HEK293 (cell line): ENCODE measurements around the gene TAF9B.

Experiments used
- CTCF ChIA-PET: fragments of 350-600 bp; formaldehyde crosslinking; extraction: SDS; loops from one replicate; lab custom pipeline; 2021; ENCODE audit warnings: antibody characterized with exemption; lab: Yijun Ruan, JAX
- POLR2A ChIA-PET: fragments of 300-600 bp; formaldehyde crosslinking; extraction: SDS; loops from one replicate; lab custom pipeline; 2020; ENCODE audit warnings: antibody characterized with exemption, inconsistent platforms; lab: Yijun Ruan, JAX
- H3K27ac ChIP-seq: fragments of 200-500 bp; sonication (Bioruptor generic); 2 replicates; pipeline ENCODE4 v1.5.1; 2014; ENCODE audit warnings: low read depth, low read length, control low read depth, inconsistent platforms; ENCODE audit errors: extremely low read depth
- H3K36me3 ChIP-seq, 2 experiments: fragments of 200-500 bp in 1 of 2; sonication (Bioruptor generic) in 1 of 2; 1 replicate in 1 of 2; 2 replicates in 1 of 2; pipeline ENCODE4 v1.5.1; 2014 to 2017; ENCODE audit warnings: inconsistent platforms in 2 of 2, low read length in 2 of 2; ENCODE audit not compliant: control insufficient read depth in 2 of 2, insufficient read depth in 1 of 2
- H3K4me1 ChIP-seq: fragments of 200-500 bp; sonication (Bioruptor generic); 2 replicates; pipeline ENCODE4 v1.5.1; 2014; ENCODE audit warnings: mild to moderate bottlenecking, low read length, inconsistent platforms; ENCODE audit not compliant: control insufficient read depth, insufficient read depth
- H3K4me3 ChIP-seq: 2 replicates; pipeline ENCODE4 v1.5.1; 2011; ENCODE audit warnings: low read depth, mild to moderate bottlenecking, control low read depth, low read length, moderate library complexity
- H3K9me3 ChIP-seq: fragments of 200-500 bp; sonication (Bioruptor generic); 2 replicates; pipeline ENCODE4 v1.5.1; 2014; ENCODE audit warnings: low read depth, low read length, inconsistent platforms; ENCODE audit not compliant: control insufficient read depth, insufficient read depth
- EGR2 ChIP-seq: fragments of 450-650 bp; formaldehyde crosslinking; IDR thresholded peaks from 2 replicates; pipeline ENCODE4 v1.5.1; 2016; ENCODE audit warnings: low read depth, missing biosample characterization, missing genetic modification characterization
- IKZF3 ChIP-seq: fragments of 450-650 bp; IDR thresholded peaks from 2 replicates; pipeline ENCODE4 v1.5.0; 2018; ENCODE audit warnings: missing biosample characterization, mild to moderate bottlenecking, missing genetic modification characterization, moderate library complexity
- PBX3 ChIP-seq: sonication (generic); formaldehyde crosslinking; IDR thresholded peaks from 2 replicates; pipeline ENCODE4 v1.8.1; 2022; ENCODE audit warnings: mild to moderate bottlenecking, moderate library complexity, missing genetic modification reagents
- REST ChIP-seq: fragments of 450-650 bp; formaldehyde crosslinking; IDR thresholded peaks from 2 replicates; pipeline ENCODE4 v1.5.1; 2016; ENCODE audit warnings: missing biosample characterization, missing genetic modification characterization
- TRIM28 ChIP-seq: IDR thresholded peaks from 2 replicates; pipeline ENCODE4 v1.6.1; 2011; ENCODE audit warnings: low read length, control low read depth, borderline replicate concordance
- ZBTB11 ChIP-seq: fragments of 450-650 bp; formaldehyde crosslinking; conservative IDR thresholded peaks from 2 replicates; pipeline ENCODE4 v1.5.1; 2016; ENCODE audit warnings: low read depth, missing biosample characterization, missing genetic modification characterization
- ZBTB49 ChIP-seq: fragments of 450-650 bp; formaldehyde crosslinking; IDR thresholded peaks from 2 replicates; pipeline ENCODE4 v1.5.1; 2016; ENCODE audit warnings: missing biosample characterization, missing genetic modification characterization, low read depth
- ZEB2 ChIP-seq: fragments of 450-650 bp; formaldehyde crosslinking; IDR thresholded peaks from 2 replicates; pipeline ENCODE4 v1.5.1; 2016; ENCODE audit warnings: missing biosample characterization, missing genetic modification characterization
- ZFP37 ChIP-seq: fragments of 450-650 bp; formaldehyde crosslinking; IDR thresholded peaks from 2 replicates; pipeline ENCODE4 v1.5.1; 2016; ENCODE audit warnings: missing biosample characterization, missing genetic modification characterization
- ZFP69B ChIP-seq: fragments of 450-650 bp; formaldehyde crosslinking; IDR thresholded peaks from 2 replicates; pipeline ENCODE4 v1.5.1; 2016; ENCODE audit warnings: missing biosample characterization, missing genetic modification characterization
- ZNF146 ChIP-seq: fragments of 450-650 bp; formaldehyde crosslinking; IDR thresholded peaks from 2 replicates; pipeline ENCODE4 v1.5.1; 2016; ENCODE audit warnings: missing biosample characterization, missing genetic modification characterization
- ZNF175 ChIP-seq: fragments of 450-650 bp; formaldehyde crosslinking; IDR thresholded peaks from 2 replicates; pipeline ENCODE4 v1.5.1; 2016; ENCODE audit warnings: missing biosample characterization, missing genetic modification characterization
- ZNF18 ChIP-seq: fragments of 450-650 bp; formaldehyde crosslinking; IDR thresholded peaks from 2 replicates; pipeline ENCODE4 v1.5.1; 2016; ENCODE audit warnings: missing biosample characterization, missing genetic modification characterization
- ZNF280D ChIP-seq: fragments of 450-650 bp; formaldehyde crosslinking; IDR thresholded peaks from 2 replicates; pipeline ENCODE4 v1.5.1; 2016; ENCODE audit warnings: missing biosample characterization, missing genetic modification characterization
- ZNF311 ChIP-seq: fragments of 450-650 bp; formaldehyde crosslinking; IDR thresholded peaks from 2 replicates; pipeline ENCODE4 v1.5.1; 2017; ENCODE audit warnings: missing biosample characterization, missing genetic modification characterization, borderline replicate concordance
- ZNF350 ChIP-seq: fragments of 450-650 bp; formaldehyde crosslinking; IDR thresholded peaks from 2 replicates; pipeline ENCODE4 v1.5.0; 2017; ENCODE audit warnings: missing biosample characterization, mild to moderate bottlenecking, missing genetic modification characterization
- ZNF423 ChIP-seq: fragments of 450-650 bp; formaldehyde crosslinking; IDR thresholded peaks from 2 replicates; pipeline ENCODE4 v1.5.1; 2016; ENCODE audit warnings: missing biosample characterization, missing genetic modification characterization
- ZNF555 ChIP-seq: fragments of 450-650 bp; formaldehyde crosslinking; conservative IDR thresholded peaks from 2 replicates; pipeline ENCODE4 v1.5.1; 2017; ENCODE audit warnings: missing biosample characterization, mild to moderate bottlenecking, missing genetic modification characterization, inconsistent platforms
- ZNF585B ChIP-seq: fragments of 450-650 bp; formaldehyde crosslinking; IDR thresholded peaks from 2 replicates; pipeline ENCODE4 v1.5.1; 2016; ENCODE audit warnings: missing biosample characterization, missing genetic modification characterization
- ZNF843 ChIP-seq: fragments of 450-650 bp; formaldehyde crosslinking; IDR thresholded peaks from 2 replicates; pipeline ENCODE4 v1.5.1; 2016; ENCODE audit warnings: missing biosample characterization, missing genetic modification characterization

Gene TAF9B

GRCh38 chrX:78139160-78140123 lies at the start of gene TAF9B:
Gene TAF9B, minus strand, starts transcription at chrX:78139650. Its CDS starts 39 bp downstream, at chrX:78139611.
- H3K27ac ChIP-seq: peak within 1 kb of the TSS; percentile 54; the same call in 1 of the 2 replicates
- ChIA-PET CTCF (interaction anchor here (0.6 to 1.4 kb wide), 3 partner anchors 12 to 34 kb away, joined by 3 read pairs; no protein-coding TSS in a partner anchor), POLR2A (interaction anchor here (1.0 to 1.8 kb wide), 2 partner anchors 9 to 240 kb away, joined by 6 to 7 read pairs; partner anchors contain the start of gene COX7B)
- H3K36me3 ChIP-seq: peaks cover 6 to 13% of the 10 kb centered on the region in 2 experiments
- no peaks in the 10 kb centered on the region for H3K4me1 ChIP-seq
- H3K4me3 ChIP-seq: peak within 1 kb of the TSS; percentile 77
- no peaks in the 10 kb centered on the region for H3K9me3 ChIP-seq
- no peak for TF ChIP-seq ZNF18 (tag by site-specific recombination)
- TF ChIP-seq ZNF843 (tag by site-specific recombination): peak; percentile 19; the same call in 1 of the 2 replicates
- TF ChIP-seq ZBTB49 (tag by site-specific recombination): no peak
- TF ChIP-seq REST: no peak
- no peak for TF ChIP-seq ZNF350 (tag by site-specific recombination)
- TF ChIP-seq ZNF423 (tag by site-specific recombination): no peak
- TF ChIP-seq TRIM28: no peak
- peak; percentile 44; the same call in 1 of the 2 replicates for TF ChIP-seq ZEB2 (tag by site-specific recombination)
- TF ChIP-seq ZNF280D (tag by site-specific recombination): peak; percentile 26; the same call in 1 of the 2 replicates
- TF ChIP-seq EGR2 (tag by site-specific recombination): no peak
- no peak for TF ChIP-seq ZFP69B (tag by site-specific recombination)
- no peak for TF ChIP-seq ZNF555 (tag by site-specific recombination)
- TF ChIP-seq ZNF585B (tag by site-specific recombination): no peak
- TF ChIP-seq ZFP37 (tag by site-specific recombination): no peak; the same call in 1 of the 2 replicates
- no peak for TF ChIP-seq ZNF175 (tag by site-specific recombination)
- TF ChIP-seq PBX3 (CRISPR knock-in tag): no peak
- peak; percentile 40; the same call in 1 of the 2 replicates for TF ChIP-seq IKZF3
- no peak for TF ChIP-seq ZNF146
- no peak for TF ChIP-seq ZBTB11
- TF ChIP-seq ZNF311 (tag by site-specific recombination): no peak
